Mesothelial cell of epicardium (in vitro differentiated cells): ENCODE results near the gene CLTB. TPM values are rescaled to one million over a fixed set of nuclear protein-coding genes. Genes with fewer than 3 reads are reported as not detected.

ENCODE experiments used
- DNase-seq, 2 experiments: peaks; one replicate each; pipeline ENCODE4 v3.0.0; 2021; ENCODE audit warnings: low spot score in 2 of 2; ENCODE audit not compliant: unreplicated experiment in 2 of 2
- H3K27ac Mint-ChIP-seq: 2 replicates; pipeline ENCODE4 v1.8.0; 2021; ENCODE audit warnings: mixed read lengths
- H3K27me3 Mint-ChIP-seq: 2 replicates; pipeline ENCODE4 v1.8.0; 2021; ENCODE audit warnings: low read depth, mixed read lengths
- H3K36me3 Mint-ChIP-seq: 2 replicates; pipeline ENCODE4 v1.8.0; 2021; ENCODE audit warnings: mixed read lengths
- H3K4me1 Mint-ChIP-seq: 2 replicates; pipeline ENCODE4 v1.8.0; 2021; ENCODE audit warnings: mixed read lengths
- H3K4me3 Mint-ChIP-seq: 2 replicates; pipeline ENCODE4 v1.8.0; 2021; ENCODE audit warnings: mild to moderate bottlenecking, moderate library complexity, mixed read lengths
- H3K9me3 Mint-ChIP-seq: 2 replicates; pipeline ENCODE4 v1.8.0; 2021; ENCODE audit warnings: mixed read lengths
- CTCF ChIP-seq: fragments of 200-600 bp; sonication (generic); IDR thresholded peaks from one replicate; pipeline ENCODE4 v1.5.0; 2021; ENCODE audit warnings: antibody characterized with exemption; ENCODE audit not compliant: unreplicated experiment
- total RNA-seq: library from RNA; stranded (reverse); gene quantifications from 3 replicates; pipeline ENCODE4 v1.2.1, GENCODE V29; 2021

The CLTB gene
- total RNA-seq, 1 donor from 2014 or later = 43.3 TPM

- Mint-ChIP-seq H3K9me3 (peaks cover 3% of the 10 kb centered on the region), H3K36me3 (no peaks in the 10 kb centered on the region), H3K4me1 (peaks cover 25% of the 10 kb centered on the region), H3K27me3 (no peaks in the 10 kb centered on the region), H3K27ac (peak overlapping the region; percentile 86), H3K4me3 (peak overlapping the region; percentile 69)
- no peak for DNase-seq
- no peak for TF ChIP-seq CTCF
Observed at GRCh38 chr5:176415240-176415951, 943 bp downstream of the CLTB start.

GRCh38 chr5:176414704-176415103, 1.6 kb downstream of the CLTB start:
- TF ChIP-seq CTCF = no peak
- Mint-ChIP-seq H3K4me3 (peak overlapping the region; percentile 69), H3K27me3 (no peaks in the 10 kb centered on the region), H3K9me3 (no peaks in the 10 kb centered on the region), H3K4me1 (peaks cover 25% of the 10 kb centered on the region), H3K36me3 (peaks cover 5% of the 10 kb centered on the region), H3K27ac (peak overlapping the region; percentile 39)
- no peak for DNase-seq

- Mint-ChIP-seq H3K27ac (peak overlapping the region; percentile 16), H3K4me1 (peaks cover 25% of the 10 kb centered on the region), H3K36me3 (peaks cover 5% of the 10 kb centered on the region), H3K4me3 (no peak overlapping the region), H3K9me3 (no peaks in the 10 kb centered on the region), H3K27me3 (no peaks in the 10 kb centered on the region)
- DNase-seq = no peak
- no peak for TF ChIP-seq CTCF
Observed at GRCh38 chr5:176413709-176414191, 2.6 kb downstream of the CLTB start.

- no peak for DNase-seq
- Mint-ChIP-seq H3K27ac (no peak overlapping the region), H3K4me1 (peaks cover 24% of the 10 kb centered on the region), H3K36me3 (peaks cover 5% of the 10 kb centered on the region), H3K4me3 (no peak overlapping the region), H3K27me3 (no peaks in the 10 kb centered on the region), H3K9me3 (no peaks in the 10 kb centered on the region)
- TF ChIP-seq CTCF = no peak
Observed at GRCh38 chr5:176413255-176413565, 3.1 kb downstream of the CLTB start.

- Mint-ChIP-seq H3K36me3 (peaks cover 8% of the 10 kb centered on the region), H3K9me3 (no peaks in the 10 kb centered on the region), H3K27ac (no peak overlapping the region), H3K4me1 (peaks cover 20% of the 10 kb centered on the region), H3K27me3 (no peaks in the 10 kb centered on the region), H3K4me3 (no peak overlapping the region)
- DNase-seq = no peak
- TF ChIP-seq CTCF = no peak
Observed at GRCh38 chr5:176412517-176413254, 3.7 kb downstream of the CLTB start.
